HG03064 (cell line): Measurements from ENCODE around the gene FRYL.
"Not testable (repeated sequence)": the region's sequence is repeated elsewhere in the genome, so short reads cannot be mapped to it uniquely, and the experiment has no call there.

ENCODE experiments used
- ATAC-seq: cut with Tn5 transposase; IDR thresholded peaks from one replicate; pipeline ENCODE4 v1.9.1; 2021; ENCODE audit warnings: low read depth; ENCODE audit not compliant: unreplicated experiment

The FRYL gene

GRCh38 chr4:48668254-48669017, 111.6 kb downstream of the FRYL start:
- no peak for ATAC-seq

- no peak for ATAC-seq
Observed at GRCh38 chr4:48667148-48667547, 112.9 kb downstream of the FRYL start.

- no peak for ATAC-seq
Observed at GRCh38 chr4:48665555-48666186, 114.4 kb downstream of the FRYL start.

- no peak for ATAC-seq
Observed at GRCh38 chr4:48664938-48665337, 115.1 kb downstream of the FRYL start.

- ATAC-seq: no peak
Observed at GRCh38 chr4:48661391-48661790, 118.7 kb downstream of the FRYL start.

- no peak for ATAC-seq
Observed at GRCh38 chr4:48660347-48660746, 119.7 kb downstream of the FRYL start.

GRCh38 chr4:48654015-48654664, 125.9 kb downstream of the FRYL start:
- no peak for ATAC-seq

GRCh38 chr4:48653217-48654014, 126.7 kb downstream of the FRYL start:
- no peak for ATAC-seq

- ATAC-seq: no peak
Observed at GRCh38 chr4:48651914-48652313, 128.2 kb downstream of the FRYL start.

GRCh38 chr4:48649505-48649904, 130.6 kb downstream of the FRYL start:
- ATAC-seq: no peak

GRCh38 chr4:48645225-48645794, 134.8 kb downstream of the FRYL start:
- ATAC-seq: no peak

- no peak for ATAC-seq
Observed at GRCh38 chr4:48642421-48643374, 137.4 kb downstream of the FRYL start.

GRCh38 chr4:48641401-48641800, 138.7 kb downstream of the FRYL start:
- no peak for ATAC-seq

- no peak for ATAC-seq
Observed at GRCh38 chr4:48640699-48641098, 139.4 kb downstream of the FRYL start.

- no peak for ATAC-seq
Observed at GRCh38 chr4:48640225-48640624, 139.9 kb downstream of the FRYL start.

GRCh38 chr4:48639807-48640206, 140.3 kb downstream of the FRYL start:
- no peak for ATAC-seq

GRCh38 chr4:48638586-48638985, 141.5 kb downstream of the FRYL start:
- ATAC-seq: not testable (repeated sequence)

GRCh38 chr4:48636911-48637310, 143.2 kb downstream of the FRYL start:
- ATAC-seq: no peak

GRCh38 chr4:48635980-48636379, 144.1 kb downstream of the FRYL start:
- ATAC-seq: no peak
